ENCODE results near the gene KCND3. TPM values are rescaled to one million over a fixed set of nuclear protein-coding genes. Genes with fewer than 3 reads are reported as not detected.

KCND3 gene
- total and polyA plus RNA-seq, 2 donors (not counting 3 experiments of a cell fraction or from before 2014, with no cell fraction given) = 0.03 TPM; not detected in 1

DNA sequence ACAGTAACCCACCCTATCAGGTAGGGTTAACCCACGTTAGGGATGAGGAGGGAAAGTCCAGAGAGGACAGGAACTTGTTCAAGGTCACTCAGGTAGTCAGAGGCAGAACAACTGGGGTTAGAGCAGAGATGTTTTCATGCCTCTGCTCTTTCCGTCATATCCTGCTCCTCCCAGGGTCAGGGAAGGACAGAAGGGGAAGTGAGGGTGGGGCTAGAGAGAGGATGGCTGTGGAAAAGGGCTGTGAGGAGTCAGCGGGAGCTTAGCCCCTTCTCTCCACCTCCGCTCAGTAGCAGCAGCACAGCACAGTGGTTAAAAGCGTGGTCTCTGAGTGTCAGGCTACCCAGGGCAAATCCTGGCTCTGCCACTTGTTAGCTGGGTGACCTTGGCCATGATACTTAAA lies 197.2 kb downstream of the KCND3 start:
- Histone ChIP-seq H3K4me1 (ENCODE audit: control insufficient read depth, extremely low read depth, insufficient read depth, low read length) (no peaks in the 10 kb centered on the region), H3K9me1 (replicated peaks; ENCODE audit: control insufficient read depth, extremely low read depth, insufficient read depth, low read length) (no peaks in the 10 kb centered on the region), H3K4me3 (replicated peaks in 1 of 3; ENCODE audit: insufficient read depth in 1 of 3, low read depth in 1 of 3, low read length in 3 of 3) (no peak overlapping the region), H3K79me2 (ENCODE audit: control insufficient read depth, insufficient read depth, low read length) (no peaks in the 10 kb centered on the region), H3K36me3 (ENCODE audit: control insufficient read depth in 2 of 2, extremely low read depth in 1 of 2, insufficient read depth in 2 of 2, low read length in 2 of 2) (no peaks in the 10 kb centered on the region), H3K27me3 (ENCODE audit: control insufficient read depth in 2 of 2, insufficient read depth in 2 of 2, low read length in 2 of 2) (peaks cover 2 to 8% of the 10 kb centered on the region in 2 experiments), H3K9me3 (replicated peaks; ENCODE audit: control insufficient read depth, insufficient read depth, low read length) (no peaks in the 10 kb centered on the region), H2AFZ (ENCODE audit: low read depth, low read length) (no peak overlapping the region), H3K9ac (replicated peaks; ENCODE audit: extremely low read depth, insufficient read depth, low read length) (no peak overlapping the region), H3K4me2 (ENCODE audit: insufficient read depth, low read length) (no peak overlapping the region), H3K27ac (ENCODE audit: insufficient read depth, low read depth, low read length) (no peak overlapping the region), H4K20me1 (replicated peaks; ENCODE audit: control insufficient read depth, extremely low read depth, insufficient read depth, low read length) (no peaks in the 10 kb centered on the region)
- ChIA-PET CTCF (interaction anchor here (1.0 kb wide), 1 partner anchor 42 kb away, joined by 3 read pairs; no protein-coding TSS in a partner anchor), POLR2A (no interaction called here)
- no TSS peak for BruUV-seq (replicated peaks)
- DNase-seq (ENCODE audit: low read depth, low spot score) (no peak), FAIRE-seq (no peak)
- TF ChIP-seq MYC (IDR thresholded peaks at IDR 0.05; ENCODE audit: low read depth, low read length) = no peak
- TF ChIP-seq FOS (IDR thresholded peaks at IDR 0.05; ENCODE audit: borderline replicate concordance, insufficient read depth, low read length) = no peak
- no peak for TF ChIP-seq POLR2AphosphoS5 (IDR thresholded peaks at IDR 0.05; ENCODE audit: insufficient read depth, low read depth, low read length)
- no peak for TF ChIP-seq JUN (IDR thresholded peaks at IDR 0.05; ENCODE audit: borderline replicate concordance, insufficient read depth, insufficient read length, low read depth)
- no peak for TF ChIP-seq MAX (IDR thresholded peaks at IDR 0.05; ENCODE audit: insufficient read depth, insufficient read length)
- TF ChIP-seq POLR2A (IDR thresholded peaks at IDR 0.05; ENCODE audit: low read depth, low read length) = no peak
- TF ChIP-seq GATA2 (IDR thresholded peaks at IDR 0.05; ENCODE audit: insufficient read depth, insufficient read length, low read depth, low read length) = no peak
- intact Hi-C loops (cut with micrococcal nuclease) = no loop called here
- dilution Hi-C loops (cut with MboI; ENCODE audit: extremely low pct_ligation_motif_present, low sequenced_read_pairs) = no loop called here

- H3K9ac ChIP-seq (replicated peaks; ENCODE audit: extremely low read depth, insufficient read depth, low read length) = no peak overlapping the region
- CTCF ChIA-PET = no interaction called here
- dilution Hi-C loops (cut with MboI; ENCODE audit: extremely low pct_ligation_motif_present, low sequenced_read_pairs) = no loop called here
These were observed 197.7 kb downstream of the KCND3 start for GRCh38 chr1:111791776-111792175.

More at GRCh38 chr1:111791776-111792175, 197.7 kb downstream of the KCND3 start:
- Histone ChIP-seq H3K4me2 (ENCODE audit: insufficient read depth, low read length) (no peak overlapping the region), H3K27me3 (ENCODE audit: control insufficient read depth in 2 of 2, insufficient read depth in 2 of 2, low read length in 2 of 2) (peaks cover 2 to 9% of the 10 kb centered on the region in 2 experiments), H4K20me1 (replicated peaks; ENCODE audit: control insufficient read depth, extremely low read depth, insufficient read depth, low read length) (no peaks in the 10 kb centered on the region), H3K9me3 (replicated peaks; ENCODE audit: control insufficient read depth, insufficient read depth, low read length) (no peaks in the 10 kb centered on the region), H3K9me1 (replicated peaks; ENCODE audit: control insufficient read depth, extremely low read depth, insufficient read depth, low read length) (no peaks in the 10 kb centered on the region), H3K36me3 (ENCODE audit: control insufficient read depth in 2 of 2, extremely low read depth in 1 of 2, insufficient read depth in 2 of 2, low read length in 2 of 2) (no peaks in the 10 kb centered on the region), H3K4me1 (ENCODE audit: control insufficient read depth, extremely low read depth, insufficient read depth, low read length) (no peaks in the 10 kb centered on the region), H2AFZ (ENCODE audit: low read depth, low read length) (no peak overlapping the region), H3K4me3 (replicated peaks in 1 of 3; ENCODE audit: insufficient read depth in 1 of 3, low read depth in 1 of 3, low read length in 3 of 3) (no peak overlapping the region), H3K79me2 (ENCODE audit: control insufficient read depth, insufficient read depth, low read length) (no peaks in the 10 kb centered on the region), H3K27ac (ENCODE audit: insufficient read depth, low read depth, low read length) (no peak overlapping the region)
- BruUV-seq (replicated peaks) = no TSS peak
- intact Hi-C loops (cut with micrococcal nuclease) = no loop called here
- DNase-seq (ENCODE audit: low read depth, low spot score) (no peak), FAIRE-seq (no peak)
- POLR2A ChIA-PET = no interaction called here
- TF ChIP-seq POLR2A (IDR thresholded peaks at IDR 0.05; ENCODE audit: low read depth, low read length) = no peak
- no peak for TF ChIP-seq POLR2AphosphoS5 (IDR thresholded peaks at IDR 0.05; ENCODE audit: insufficient read depth, low read depth, low read length)
- no peak for TF ChIP-seq FOS (IDR thresholded peaks at IDR 0.05; ENCODE audit: borderline replicate concordance, insufficient read depth, low read length)
- TF ChIP-seq CTCF (IDR thresholded peaks at IDR 0.05; ENCODE audit: extremely low read depth in 1 of 2, insufficient read depth in 1 of 2, low read depth in 1 of 2, low read length in 2 of 2) = no peak
- no peak for TF ChIP-seq JUN (IDR thresholded peaks at IDR 0.05; ENCODE audit: borderline replicate concordance, insufficient read depth, insufficient read length, low read depth)
- TF ChIP-seq EZH2 (IDR thresholded peaks at IDR 0.05; ENCODE audit: borderline replicate concordance, low read depth, low read length, severe bottlenecking) = no peak
- no peak for TF ChIP-seq GATA2 (IDR thresholded peaks at IDR 0.05; ENCODE audit: insufficient read depth, insufficient read length, low read depth, low read length)
- TF ChIP-seq MAX (IDR thresholded peaks at IDR 0.05; ENCODE audit: insufficient read depth, insufficient read length) = no peak
- no peak for TF ChIP-seq MYC (IDR thresholded peaks at IDR 0.05; ENCODE audit: low read depth, low read length)

Measured in endothelial cell of umbilical vein (primary cell).